NT2/D1 (cell line): ENCODE data around the gene ARHGAP11A.
"Not testable (repeated sequence)": the region's sequence is repeated elsewhere in the genome, so short reads cannot be mapped to it uniquely, and the experiment has no call there.

Experiments used
- YY1 ChIP-seq: IDR thresholded peaks from 2 replicates; pipeline ENCODE4 v1.6.1; 2011; ENCODE audit not compliant: insufficient read length, insufficient read depth
- ZNF274 ChIP-seq: IDR thresholded peaks from 2 replicates; pipeline ENCODE4 v1.6.1; 2011; ENCODE audit warnings: mild to moderate bottlenecking, low read depth, low read length

GRCh38 chr15:32578482-32578881, 36.8 kb upstream of the ARHGAP11A start:
- not testable (repeated sequence) for TF ChIP-seq YY1, ZNF274
